CD14-positive monocyte (primary cell): Measurements from ENCODE around the gene DNAH10. TPM values are rescaled to one million over a fixed set of nuclear protein-coding genes. Genes with fewer than 3 reads are reported as not detected.

Experiments
- DNase-seq, 3 donors: peaks; one replicate each; pipeline ENCODE4 v3.0.0-alpha.2; 2011 to 2022
- H2AFZ ChIP-seq: 2 replicates; pipeline ENCODE4 v1.6.0; 2012; ENCODE audit warnings: mild to moderate bottlenecking, low read depth, low read length, inconsistent platforms; ENCODE audit not compliant: insufficient read depth, poor library complexity, severe bottlenecking
- H3K27ac ChIP-seq, 2 donors: 1 replicate in 1 of 2; 2 replicates in 1 of 2; pipeline ENCODE4 v1.5.1; 2012 to 2013; ENCODE audit warnings: low read length in 2 of 2, control low read depth in 1 of 2, inconsistent platforms in 1 of 2, low read depth in 1 of 2, mild to moderate bottlenecking in 1 of 2
- H3K27me3 ChIP-seq, 2 donors: one replicate each; pipeline versions ENCODE4 v1.6.0 to v1.6.1; 2011 to 2013; ENCODE audit warnings: low read length in 2 of 2; ENCODE audit not compliant: control insufficient read depth in 2 of 2, insufficient read depth in 2 of 2
- H3K36me3 ChIP-seq, 2 donors: replicated peaks in 1 of 2; 1 replicate in 1 of 2; 2 replicates in 1 of 2; pipeline versions ENCODE4 v1.5.1 to v1.6.1; 2012 to 2013; ENCODE audit warnings: low read length in 2 of 2, control low read depth in 1 of 2, inconsistent platforms in 1 of 2, mild to moderate bottlenecking in 1 of 2; ENCODE audit not compliant: insufficient read depth in 2 of 2, control insufficient read depth in 1 of 2
- H3K4me1 ChIP-seq, 2 donors: 1 replicate in 1 of 2; 2 replicates in 1 of 2; pipeline versions ENCODE4 v1.5.1 to v1.6.1; 2012 to 2013; ENCODE audit warnings: low read length in 2 of 2, control low read depth in 1 of 2, inconsistent platforms in 1 of 2, mild to moderate bottlenecking in 1 of 2, moderate library complexity in 1 of 2; ENCODE audit not compliant: insufficient read depth in 2 of 2, control insufficient read depth in 1 of 2
- H3K4me2 ChIP-seq: replicated peaks from 2 replicates; pipeline ENCODE3; 2012; ENCODE audit warnings: low read length, moderate library complexity, mild to moderate bottlenecking; ENCODE audit not compliant: poor library complexity, severe bottlenecking; ENCODE audit errors: extremely low read depth
- H3K4me3 ChIP-seq, 3 experiments: fragments of 200-600 bp in 1 of 3; sonication (generic) in 1 of 3; replicated peaks in 1 of 3; 1 replicate in 2 of 3; 2 replicates in 1 of 3; pipeline ENCODE4 v1.5.1; 2011 to 2013; ENCODE audit warnings: low read length in 3 of 3, mild to moderate bottlenecking in 3 of 3, control low read depth in 2 of 3, low read depth in 2 of 3, inconsistent platforms in 1 of 3, moderate library complexity in 1 of 3
- H3K79me2 ChIP-seq: 2 replicates; pipeline ENCODE4 v1.6.0; 2012; ENCODE audit warnings: mild to moderate bottlenecking, control low read depth, inconsistent platforms, low read length, moderate library complexity; ENCODE audit not compliant: insufficient read depth
- H3K9ac ChIP-seq: 2 replicates; pipeline ENCODE4 v1.6.0; 2017; ENCODE audit warnings: low read length, mild to moderate bottlenecking; ENCODE audit not compliant: insufficient read depth, poor library complexity, severe bottlenecking
- H3K9me3 ChIP-seq, 2 donors: replicated peaks in 1 of 2; 1 replicate in 1 of 2; 2 replicates in 1 of 2; pipeline versions ENCODE4 v1.5.1 to v1.6.1; 2012 to 2013; ENCODE audit warnings: low read length in 2 of 2, control low read depth in 1 of 2; ENCODE audit not compliant: control insufficient read depth in 1 of 2, insufficient read depth in 1 of 2
- H4K20me1 ChIP-seq: 2 replicates; pipeline ENCODE4 v1.6.0; 2012; ENCODE audit warnings: mild to moderate bottlenecking, low read length, control low read depth, moderate library complexity; ENCODE audit not compliant: insufficient read depth
- H3K27ac Mint-ChIP-seq, 7 donors: one replicate each; pipeline ENCODE4 v1.8.0; 2020; ENCODE audit warnings: mild to moderate bottlenecking in 7 of 7, mixed read lengths in 7 of 7, moderate library complexity in 6 of 7, inconsistent platforms in 2 of 7
- H3K27me3 Mint-ChIP-seq, 3 donors: one replicate each; pipeline ENCODE4 v1.8.0; 2021 to 2022; ENCODE audit warnings: low read depth in 3 of 3, mild to moderate bottlenecking in 3 of 3, mixed read lengths in 3 of 3, moderate library complexity in 3 of 3, inconsistent platforms in 1 of 3
- H3K36me3 Mint-ChIP-seq, 2 donors: one replicate each; pipeline ENCODE4 v1.8.0; 2020; ENCODE audit warnings: mixed read lengths in 2 of 2, inconsistent platforms in 1 of 2, mild to moderate bottlenecking in 1 of 2
- H3K4me1 Mint-ChIP-seq: one replicate; pipeline ENCODE4 v1.8.0; 2020; ENCODE audit warnings: mild to moderate bottlenecking, mixed read lengths
- H3K4me3 Mint-ChIP-seq, 2 donors: one replicate each; pipeline ENCODE4 v1.8.0; 2020; ENCODE audit warnings: mild to moderate bottlenecking in 2 of 2, mixed read lengths in 2 of 2, moderate library complexity in 1 of 2
- H3K9me3 Mint-ChIP-seq, 7 donors: one replicate each; pipeline ENCODE4 v1.8.0; 2020 to 2022; ENCODE audit warnings: mixed read lengths in 7 of 7, mild to moderate bottlenecking in 6 of 7, moderate library complexity in 6 of 7, inconsistent platforms in 2 of 7
- CTCF ChIP-seq: fragments of 200-600 bp; IDR thresholded peaks from one replicate; pipeline ENCODE4 v1.8.0; 2022; ENCODE audit warnings: antibody characterized with exemption, mild to moderate bottlenecking
- WGBS: methylation state at CpG from one replicate; pipeline ENCODE4 v1.1.5; 2013; ENCODE audit warnings: missing lambda C conversion rate; ENCODE audit not compliant: insufficient coverage; 5-methylcytosine and 5-hydroxymethylcytosine counted together
- intact Hi-C, 2 donors: fragments of 100-400 bp; cut with micrococcal nuclease; formaldehyde crosslinking; loops; one replicate each; pipeline versions ENCODE4 v1.15.0 to v1.15.1; 2023
- polyA plus RNA-seq, 3 donors: library from polyadenylated mRNA; depleted of rRNA in 1 of 3; unstranded in 2 of 3; stranded (reverse) in 1 of 3; fragments of 300-500 nt in 2 of 3; fragments of >200 nt in 1 of 3; fragmentation: Illumina TruSeq in 2 of 3; gene quantifications; 1 replicate in 2 of 3; 2 replicates in 1 of 3; pipeline ENCODE4 v1.2.3, GENCODE V29; 2012 to 2021

The DNAH10 gene
- polyA plus RNA-seq, 3 donors = not detected

DNA sequence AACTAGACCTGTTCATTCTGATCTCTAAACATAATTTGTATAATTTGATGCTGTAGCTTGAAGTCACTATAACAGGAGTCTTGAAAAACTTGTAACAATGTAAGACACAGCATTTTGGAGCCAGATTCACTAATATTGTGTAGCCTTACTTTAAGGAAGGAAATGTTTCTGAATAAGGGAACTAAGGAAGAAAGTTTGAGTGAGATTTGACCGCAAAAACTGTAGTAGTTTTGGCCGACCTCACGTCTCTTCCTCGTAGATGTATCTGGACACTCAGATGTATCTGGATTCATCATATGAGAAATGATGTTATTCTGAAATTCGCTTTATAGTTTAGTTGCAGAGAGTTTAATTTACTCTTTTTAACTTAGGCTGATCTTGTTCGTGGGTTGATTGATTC, 13.9 kb upstream of the DNAH10 start:
- no peak overlapping the region for H3K4me3 Mint-ChIP-seq
- DNase-seq = peak; percentile 20 to 27 (median 21)
- Histone ChIP-seq H4K20me1 (no peaks in the 10 kb centered on the region), H3K4me2 (peak overlapping the region; percentile 14), H3K9ac (no peak overlapping the region), H3K36me3 (peaks cover 37 to 64% of the 10 kb centered on the region in 2 donors), H2AFZ (no peak overlapping the region), H3K27ac (no peak overlapping the region), H3K27me3 (no peaks in the 10 kb centered on the region), H3K4me1 (peaks cover 23 to 24% of the 10 kb centered on the region in 2 donors), H3K9me3 (no peaks in the 10 kb centered on the region), H3K4me3 (no peak overlapping the region), H3K79me2 (no peaks in the 10 kb centered on the region)
- peaks cover 33% of the 10 kb centered on the region for H3K4me1 Mint-ChIP-seq
- H3K27me3 Mint-ChIP-seq = peaks cover 0 to 1% (median 0%) of the 10 kb centered on the region in 3 donors
- no peaks in the 10 kb centered on the region for H3K9me3 Mint-ChIP-seq
- peaks cover 57 to 63% of the 10 kb centered on the region in 2 donors for H3K36me3 Mint-ChIP-seq
- intact Hi-C loops = no loop called here
- peak overlapping the region in 2 of 7 donors; percentile 3 to 70 for H3K27ac Mint-ChIP-seq
- WGBS = no CpG with 5 or more reads among the region's 6 CpGs
- no peak for TF ChIP-seq CTCF

GRCh38 chr12:123748661-123749060, 13.4 kb upstream of the DNAH10 start:
- Histone ChIP-seq H3K79me2 (no peaks in the 10 kb centered on the region), H3K36me3 (peaks cover 39 to 67% of the 10 kb centered on the region in 2 donors), H3K9me3 (no peaks in the 10 kb centered on the region), H3K27ac (no peak overlapping the region), H4K20me1 (no peaks in the 10 kb centered on the region), H3K4me3 (no peak overlapping the region), H3K4me1 (peaks cover 21 to 22% of the 10 kb centered on the region in 2 donors), H2AFZ (no peak overlapping the region), H3K27me3 (no peaks in the 10 kb centered on the region), H3K9ac (no peak overlapping the region), H3K4me2 (no peak overlapping the region)
- Mint-ChIP-seq H3K4me3 (no peak overlapping the region), H3K9me3 (no peaks in the 10 kb centered on the region), H3K36me3 (peaks cover 59 to 66% of the 10 kb centered on the region in 2 donors), H3K27ac (no peak overlapping the region), H3K27me3 (peaks cover 0 to 1% (median 0%) of the 10 kb centered on the region in 3 donors), H3K4me1 (peaks cover 31% of the 10 kb centered on the region)
- 71% methylated on average over 3 of the region's 4 CpGs for WGBS
- DNase-seq = no peak
- TF ChIP-seq CTCF = no peak
- intact Hi-C loops = no loop called here
